GM12872 (cell line): Measurements from ENCODE around the gene RAB40C.

Experiments used
- CTCF ChIP-seq: IDR thresholded peaks from 3 replicates; pipeline ENCODE4 v1.5.1; 2011; ENCODE audit warnings: low read depth, mild to moderate bottlenecking, low read length, moderate library complexity; ENCODE audit not compliant: insufficient read depth

Gene RAB40C

GRCh38 chr16:674968-675883, 85.4 kb downstream of the RAB40C start, which contains the start of gene RHBDL1:
TSS of gene RHBDL1 (plus strand) at chr16:675671. CDS start at chr16:675791, 120 bp downstream.
- no peak for TF ChIP-seq CTCF

- no peak for TF ChIP-seq CTCF
Measured at GRCh38 chr16:675884-676564, 86.2 kb downstream of the RAB40C start.

- TF ChIP-seq CTCF = no peak
Measured at GRCh38 chr16:676565-676902, 86.7 kb downstream of the RAB40C start.

DNA sequence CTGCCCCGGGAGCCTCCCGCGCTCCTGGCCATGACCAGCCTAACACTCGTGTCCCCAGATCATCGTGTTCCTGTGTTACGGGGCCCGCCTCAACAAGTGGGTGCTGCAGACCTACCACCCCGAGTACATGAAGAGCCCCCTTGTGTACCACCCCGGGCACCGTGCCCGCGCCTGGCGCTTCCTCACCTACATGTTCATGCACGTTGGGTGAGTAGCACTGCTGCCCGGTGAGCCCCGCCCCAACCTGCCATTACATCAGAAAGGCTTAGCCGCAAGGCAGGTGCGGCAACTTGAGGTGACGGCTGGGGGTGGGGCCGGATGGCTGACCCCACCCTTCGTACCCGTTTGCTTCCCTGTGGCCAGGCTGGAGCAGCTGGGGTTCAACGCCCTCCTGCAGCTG, 87.0 kb downstream of the RAB40C start:
- no peak for TF ChIP-seq CTCF

DNA sequence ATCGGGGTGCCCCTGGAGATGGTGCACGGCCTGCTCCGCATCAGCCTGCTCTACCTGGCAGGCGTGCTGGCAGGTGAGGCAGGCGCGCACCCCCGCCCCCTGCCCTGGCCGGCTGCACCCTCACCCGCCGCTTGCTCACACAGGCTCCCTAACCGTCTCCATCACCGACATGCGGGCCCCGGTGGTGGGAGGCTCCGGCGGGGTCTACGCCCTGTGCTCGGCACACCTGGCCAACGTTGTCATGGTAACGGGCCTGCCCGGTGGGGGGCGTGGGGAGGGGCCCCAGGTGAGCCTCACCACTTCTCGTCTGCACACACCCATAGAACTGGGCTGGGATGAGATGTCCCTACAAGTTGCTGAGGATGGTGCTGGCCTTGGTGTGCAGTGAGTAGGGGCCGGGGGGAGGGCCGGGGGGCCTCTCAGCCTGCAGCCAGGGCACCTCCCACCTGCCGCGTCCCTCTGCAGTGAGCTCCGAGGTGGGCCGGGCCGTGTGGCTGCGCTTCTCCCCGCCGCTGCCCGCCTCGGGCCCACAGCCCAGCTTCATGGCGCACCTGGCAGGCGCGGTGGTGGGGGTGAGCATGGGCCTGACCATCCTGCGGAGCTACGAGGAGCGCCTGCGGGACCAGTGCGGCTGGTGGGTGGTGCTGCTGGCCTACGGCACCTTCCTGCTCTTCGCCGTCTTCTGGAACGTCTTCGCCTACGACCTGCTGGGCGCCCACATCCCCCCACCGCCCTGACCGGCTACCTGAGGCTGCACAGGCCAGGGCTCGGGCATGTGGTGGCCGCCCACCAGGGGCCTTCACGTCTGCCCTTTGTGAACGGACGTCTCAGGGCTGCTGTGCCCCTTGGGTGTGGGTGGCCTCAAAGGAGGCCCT, 87.7 kb downstream of the RAB40C start:
- no peak for TF ChIP-seq CTCF

DNA sequence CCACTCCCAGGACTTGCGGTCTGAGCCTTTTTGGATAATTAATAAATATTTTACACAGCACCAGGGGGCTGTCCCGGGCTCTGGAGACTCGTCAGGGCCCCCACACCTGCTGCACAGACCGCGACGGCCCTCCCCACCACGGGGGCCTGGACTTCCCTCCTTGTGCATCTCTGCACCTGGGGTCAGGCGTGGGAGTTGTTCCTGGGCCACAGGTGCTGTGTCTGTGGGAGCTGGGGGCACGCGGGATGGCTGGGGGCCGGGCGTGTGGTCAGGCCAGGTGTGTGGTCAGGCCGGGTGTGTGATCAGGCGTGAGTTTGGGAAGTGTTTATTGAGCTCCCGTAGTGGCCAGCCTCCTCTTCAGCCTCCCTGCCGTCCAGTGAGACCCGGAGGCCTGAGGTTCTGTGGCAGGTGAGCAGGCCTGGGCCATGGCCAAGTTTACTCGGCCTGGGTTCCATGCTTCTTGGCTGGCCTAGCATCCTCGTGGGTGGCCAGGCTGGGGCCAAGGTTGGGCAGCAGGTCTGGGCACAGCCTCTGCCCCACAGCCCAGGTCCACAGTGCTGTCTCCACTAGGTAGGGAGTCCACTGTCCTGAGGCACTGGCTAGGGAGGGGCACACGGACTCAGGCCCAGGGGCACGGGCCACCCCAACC, 88.5 kb downstream of the RAB40C start:
- TF ChIP-seq CTCF = no peak
